AG04450 (cell line): ENCODE results near the gene TIGD4. TPM values are rescaled to one million over a fixed set of nuclear protein-coding genes. Genes with fewer than 3 reads are reported as not detected.

ENCODE experiments used
- CTCF ChIA-PET: fragments of 300-600, 350-600 bp; formaldehyde crosslinking; extraction: SDS; loops from one replicate; lab custom pipeline; 2022; ENCODE audit warnings: antibody characterized with exemption, inconsistent platforms; lab: Charles Lee
- POLR2A ChIA-PET: fragments of 350-600 bp; formaldehyde crosslinking; extraction: SDS; loops from one replicate; lab custom pipeline; 2021; ENCODE audit warnings: antibody characterized with exemption, inconsistent platforms; lab: Yijun Ruan, JAX
- DNase-seq: peaks from one replicate; pipeline ENCODE4 v3.0.0-alpha.2; 2011; ENCODE audit warnings: low read depth, low spot score
- H3K27ac ChIP-seq: one replicate; pipeline ENCODE4 v1.5.1; 2012; ENCODE audit warnings: low read depth, low read length, control low read depth
- H3K27me3 ChIP-seq: one replicate; pipeline ENCODE4 v1.6.0; 2012; ENCODE audit warnings: low read length; ENCODE audit not compliant: control insufficient read depth, insufficient read depth
- H3K4me3 ChIP-seq: 2 replicates; pipeline ENCODE4 v1.5.1; 2011; ENCODE audit warnings: mild to moderate bottlenecking, low read depth, low read length, control low read depth
- H3K9me3 ChIP-seq: 2 replicates; pipeline ENCODE4 v1.5.1; 2012; ENCODE audit warnings: low read length; ENCODE audit not compliant: control insufficient read depth, insufficient read depth
- CTCF ChIP-seq: IDR thresholded peaks from 2 replicates; pipeline ENCODE4 v1.5.1; 2011; ENCODE audit warnings: low read depth, low read length, control low read depth, inconsistent platforms
- polyA plus RNA-seq: library from polyadenylated mRNA; depleted of rRNA; stranded (reverse); fragments of >200 nt; gene quantifications from 2 replicates; pipeline ENCODE4 v1.2.3, GENCODE V29; 2011

The TIGD4 gene
- polyA plus RNA-seq, 1 experiment, result not detected

- CTCF ChIA-PET, result interaction anchor here (0.6 to 3.8 kb wide), 10 partner anchors 12 to 327 kb away, joined by 3 to 17 read pairs (median 4); partner anchors contain the start of gene TMEM154
- Histone ChIP-seq H3K27ac (no peak overlapping the region), H3K9me3 (no peaks in the 10 kb centered on the region)
Observed at GRCh38 chr4:152735396-152735859, 44.1 kb downstream of the TIGD4 start.

GRCh38 chr4:152734699-152735050 is 44.9 kb downstream of the TIGD4 start:
- POLR2A ChIA-PET, result no interaction called here
- CTCF ChIA-PET, result interaction anchor here (0.6 to 3.8 kb wide), 6 partner anchors 13 to 326 kb away, joined by 3 to 17 read pairs (median 7); no protein-coding TSS in a partner anchor

More at GRCh38 chr4:152735396-152735859, 44.1 kb downstream of the TIGD4 start:
- POLR2A ChIA-PET, result no interaction called here
- TF ChIP-seq CTCF, result peak; percentile 61
- no peak for DNase-seq
- Histone ChIP-seq H3K4me3 (no peak overlapping the region), H3K27me3 (peaks cover 10% of the 10 kb centered on the region)

GRCh38 chr4:152734015-152734698 is 45.4 kb downstream of the TIGD4 start:
- H3K27me3 ChIP-seq, result peaks cover 10% of the 10 kb centered on the region
- ChIA-PET POLR2A (no interaction called here), CTCF (interaction anchor here (3.2 to 3.8 kb wide), 3 partner anchors 233 to 325 kb away, joined by 11 to 17 read pairs (median 15); no protein-coding TSS in a partner anchor)
- DNase-seq, result no peak
- no peak overlapping the region for H3K27ac ChIP-seq
- no peak overlapping the region for H3K4me3 ChIP-seq
- no peak for TF ChIP-seq CTCF
- H3K9me3 ChIP-seq, result no peaks in the 10 kb centered on the region

More at GRCh38 chr4:152734699-152735050, 44.9 kb downstream of the TIGD4 start:
- no peak for DNase-seq
- Histone ChIP-seq H3K27me3 (peaks cover 10% of the 10 kb centered on the region), H3K9me3 (no peaks in the 10 kb centered on the region), H3K4me3 (no peak overlapping the region), H3K27ac (no peak overlapping the region)
- TF ChIP-seq CTCF, result no peak

- DNase-seq, result no peak
- Histone ChIP-seq H3K27me3 (peaks cover 2% of the 10 kb centered on the region), H3K9me3 (no peaks in the 10 kb centered on the region), H3K27ac (no peak overlapping the region), H3K4me3 (no peak overlapping the region)
- TF ChIP-seq CTCF, result no peak
- CTCF ChIA-PET, result interaction anchor here (3.3 kb wide), 1 partner anchor 231 kb away, joined by 11 read pairs; no protein-coding TSS in a partner anchor
- POLR2A ChIA-PET, result no interaction called here
Observed at GRCh38 chr4:152731997-152732396, 47.5 kb downstream of the TIGD4 start.

DNA sequence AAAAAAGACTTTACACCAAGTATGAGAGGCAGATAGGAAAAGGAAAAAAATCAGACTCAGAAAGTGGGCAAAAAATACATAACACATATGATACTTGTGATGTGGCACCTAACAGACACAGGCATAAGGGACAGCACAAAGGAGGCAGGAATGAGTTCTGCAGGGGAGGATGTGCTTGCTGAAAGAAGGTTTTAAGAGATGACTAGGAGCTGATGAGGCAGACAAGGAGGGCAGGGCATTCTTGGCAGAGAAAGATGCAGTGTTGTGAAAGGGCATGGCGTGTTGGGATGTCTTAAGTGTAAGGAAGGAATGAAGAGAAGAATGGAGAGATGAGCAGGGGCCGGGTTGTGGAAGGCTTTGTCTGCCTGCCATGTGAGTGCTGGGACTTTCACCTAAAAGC is 50.1 kb downstream of the TIGD4 start:
- no peak for DNase-seq
- H3K27me3 ChIP-seq, result peaks cover 3% of the 10 kb centered on the region
- TF ChIP-seq CTCF, result no peak
- H3K27ac ChIP-seq, result no peak overlapping the region
- ChIA-PET POLR2A (no interaction called here), CTCF (no interaction called here)
- H3K9me3 ChIP-seq, result no peaks in the 10 kb centered on the region
- no peak overlapping the region for H3K4me3 ChIP-seq
